ENCODE data around the gene ERG28.

ERG28 gene

DNA sequence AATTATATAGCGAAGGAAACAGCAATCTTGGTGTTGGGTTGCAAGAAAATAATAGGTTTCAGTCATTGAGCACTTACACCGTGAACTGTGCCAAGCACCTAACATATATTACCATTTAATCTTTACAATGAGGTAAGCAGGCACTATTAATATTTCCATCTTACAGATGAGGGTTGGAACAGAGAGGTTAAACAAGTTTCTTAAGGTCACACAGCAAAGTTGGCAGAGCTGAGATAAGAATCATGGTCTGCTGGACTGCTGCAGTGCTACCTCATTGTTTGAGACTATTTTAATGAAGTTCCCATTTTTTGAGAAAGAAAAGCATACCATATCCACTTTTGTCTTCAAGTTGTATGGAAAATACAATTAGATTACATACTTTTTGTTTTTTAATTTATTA lies 1.7 kb downstream of the ERG28 start:
- DNase-seq, result no peak

DNA sequence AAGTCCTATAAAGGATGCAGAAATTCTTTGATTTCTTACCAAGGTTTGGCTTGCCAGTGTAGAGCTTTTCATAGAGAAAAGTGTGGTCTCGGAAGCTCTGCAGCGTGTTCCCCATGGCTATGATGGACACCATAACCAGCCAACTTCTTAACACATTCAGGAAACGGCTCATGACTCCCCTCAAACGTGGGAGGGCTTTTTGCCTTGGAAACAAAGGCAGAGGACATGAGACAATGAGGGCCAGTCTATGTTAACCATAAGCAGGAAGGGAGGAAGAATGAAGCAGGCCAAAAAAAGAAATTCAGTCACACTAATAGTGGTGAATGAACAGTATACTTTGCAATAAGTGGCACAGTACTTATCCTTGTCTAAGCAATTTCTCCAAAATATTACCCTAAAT lies 3.3 kb downstream of the ERG28 start:
- no peak for DNase-seq

GRCh38 chr14:75655235-75655634 lies 5.4 kb downstream of the ERG28 start:
- no peak for DNase-seq

DNA sequence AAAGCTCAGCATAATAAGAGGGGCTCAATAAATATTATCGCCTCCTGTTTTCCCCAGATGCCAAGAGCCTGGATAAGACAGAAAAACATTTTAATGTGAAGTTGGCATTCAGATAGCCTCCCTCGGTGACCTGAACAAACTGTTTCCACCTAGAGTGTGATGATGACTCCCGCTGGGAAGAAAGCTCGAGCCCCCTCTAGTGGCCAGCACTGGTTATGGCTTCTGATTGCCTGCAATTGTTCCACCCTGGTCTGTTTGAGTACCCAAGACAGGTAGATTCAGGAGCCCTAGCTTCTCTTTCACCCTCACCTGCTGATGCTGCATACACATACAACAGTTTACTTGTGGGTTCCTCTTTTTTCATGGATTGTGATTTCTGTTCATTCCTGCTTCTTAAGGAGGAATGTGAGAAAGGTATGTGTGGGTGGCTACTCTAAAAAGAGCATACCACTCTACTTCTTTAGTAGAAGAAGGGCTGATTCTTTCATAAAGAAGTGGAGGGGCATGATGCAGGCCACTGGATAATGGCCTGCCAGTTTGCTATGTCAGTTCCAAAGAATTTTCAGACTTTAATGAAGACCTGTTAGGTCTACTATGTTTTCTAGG lies 6.4 kb downstream of the ERG28 start:
- DNase-seq, result no peak

- DNase-seq, result no peak
These were observed 7.1 kb downstream of the ERG28 start for GRCh38 chr14:75653563-75653962.

DNA sequence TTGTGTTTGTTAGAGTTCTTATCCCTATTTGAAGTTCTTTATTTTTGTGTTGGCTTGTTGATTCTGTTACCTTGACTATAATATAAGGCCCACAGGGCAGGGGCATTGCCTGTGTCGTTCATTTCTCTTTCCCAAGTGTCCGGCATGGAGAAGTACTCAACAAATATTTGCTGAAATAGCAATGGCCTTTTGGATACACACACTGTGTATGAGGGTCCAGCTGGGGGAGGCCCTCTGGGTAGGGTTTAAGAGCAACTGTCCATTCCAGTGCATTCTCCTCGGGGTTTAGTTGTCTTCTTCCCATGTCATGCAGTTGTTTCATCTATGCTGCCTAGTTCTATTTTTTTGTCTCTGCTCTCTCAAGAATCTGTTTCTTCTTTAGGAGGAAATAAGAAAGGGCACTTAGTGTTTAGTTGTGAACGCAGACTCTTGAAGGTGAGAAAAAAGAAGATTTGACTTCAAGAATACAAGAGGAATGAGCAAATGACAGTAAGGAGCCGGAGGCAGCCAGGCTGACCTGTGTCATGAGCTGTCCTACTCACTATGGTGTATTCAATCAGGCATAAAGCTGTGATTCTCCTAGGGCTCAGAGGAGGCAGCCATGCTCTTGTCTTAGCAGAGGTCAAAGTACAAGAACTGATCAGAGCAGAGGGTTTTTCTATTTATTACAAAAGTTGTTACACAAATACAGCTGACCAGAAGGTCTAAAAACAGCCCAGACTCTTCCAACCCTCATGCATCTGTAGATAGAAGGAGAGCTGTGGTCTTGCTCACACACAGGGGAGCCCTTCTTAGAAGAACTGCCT lies 10.2 kb downstream of the ERG28 start:
- no peak for DNase-seq

- no peak for DNase-seq
These were observed 10.9 kb downstream of the ERG28 start for GRCh38 chr14:75649773-75650172.

GRCh38 chr14:75649337-75649736 lies 11.3 kb downstream of the ERG28 start:
- DNase-seq, result no peak

DNA sequence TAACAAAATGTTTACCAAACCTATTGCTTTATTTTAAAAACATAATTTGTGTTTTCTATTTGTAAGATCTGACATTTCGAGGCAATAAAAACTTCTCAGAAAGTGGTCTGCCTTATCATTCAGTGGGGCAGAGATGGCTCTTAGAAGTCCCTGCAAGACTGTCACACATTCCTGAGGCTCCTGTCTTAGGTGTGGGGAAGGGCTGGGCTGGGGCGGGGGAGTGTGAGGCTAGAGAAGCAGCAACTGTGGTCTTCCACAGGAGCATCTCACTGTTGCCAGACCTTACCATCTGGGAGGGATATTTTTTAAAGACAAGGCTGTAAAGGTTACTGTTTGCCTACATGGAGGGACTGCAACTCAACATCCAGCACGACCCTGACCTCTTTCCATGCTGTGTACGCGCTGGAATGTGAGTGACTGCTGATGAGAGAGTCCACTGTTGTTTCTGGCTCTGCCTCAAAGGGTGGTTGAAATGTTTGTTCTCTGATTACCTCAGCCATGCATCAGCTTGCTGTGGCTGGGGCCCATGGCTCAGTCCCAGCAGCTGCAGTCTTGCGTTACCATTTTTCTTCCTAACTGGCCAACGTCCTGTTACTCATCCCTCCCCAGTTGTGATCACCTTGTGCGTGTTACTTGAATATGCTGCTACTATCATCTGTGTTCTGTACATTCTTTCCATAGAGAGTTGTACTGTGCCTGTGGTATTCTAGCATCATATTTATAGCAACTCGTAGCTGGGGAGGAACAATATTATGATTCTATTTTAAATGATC lies 12.4 kb downstream of the ERG28 start:
- DNase-seq, result no peak

GRCh38 chr14:75647640-75648039 lies 13.0 kb downstream of the ERG28 start:
- DNase-seq, result no peak

GRCh38 chr14:75646762-75647161 lies 13.9 kb downstream of the ERG28 start:
- no peak for DNase-seq

GRCh38 chr14:75645056-75645455 lies 15.6 kb downstream of the ERG28 start:
- DNase-seq, result no peak

DNA sequence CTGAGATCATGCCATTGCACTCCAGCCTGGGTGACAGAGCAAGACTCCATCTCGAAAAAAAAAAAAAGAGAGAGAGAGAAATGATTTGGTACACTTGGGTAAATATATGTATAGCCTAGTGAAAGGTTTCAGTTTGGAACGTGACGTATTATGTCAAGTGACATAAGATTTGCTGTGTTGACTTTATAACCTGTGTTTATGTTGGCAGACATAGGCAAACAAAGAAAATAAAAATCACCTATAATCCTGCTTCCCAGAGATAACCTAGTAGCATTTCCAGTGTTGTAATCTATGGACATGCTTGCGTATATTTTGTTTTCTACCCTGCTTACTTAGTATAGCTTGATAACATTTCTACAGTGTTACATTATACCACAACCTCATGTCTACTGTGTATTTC lies 16.7 kb downstream of the ERG28 start:
- DNase-seq, result no peak

GRCh38 chr14:75640876-75641275 lies 19.8 kb downstream of the ERG28 start:
- no peak for DNase-seq

GRCh38 chr14:75636100-75636692 lies 24.5 kb downstream of the ERG28 start:
- DNase-seq, result no peak

DNA sequence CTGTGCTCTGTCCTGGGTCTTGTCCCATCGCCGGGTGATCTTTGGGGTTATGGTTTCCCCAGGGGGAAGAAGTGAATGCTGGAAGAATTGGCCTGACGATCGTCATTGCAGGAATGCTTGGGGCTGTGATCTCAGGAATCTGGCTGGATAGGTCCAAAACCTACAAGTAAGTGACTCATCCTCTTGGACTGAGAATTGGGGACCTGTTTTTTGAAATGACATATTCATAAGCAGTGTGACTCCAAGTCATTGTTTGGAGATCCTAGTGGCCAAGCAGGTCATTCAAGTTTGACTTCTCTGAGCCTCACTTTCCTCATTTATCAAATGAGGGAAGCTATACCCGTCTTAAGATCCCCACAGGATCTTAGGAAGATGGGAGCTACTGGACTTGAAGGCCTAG lies 25.8 kb downstream of the ERG28 start:
- DNase-seq, result no peak

GRCh38 chr14:75631453-75631831 lies 29.2 kb downstream of the ERG28 start:
- DNase-seq, result no peak

- DNase-seq, result no peak
These were observed 29.8 kb downstream of the ERG28 start for GRCh38 chr14:75630695-75631452.

- no peak for DNase-seq
These were observed 31.9 kb downstream of the ERG28 start for GRCh38 chr14:75628816-75629215.

GRCh38 chr14:75627406-75627805 lies 33.3 kb downstream of the ERG28 start:
- no peak for DNase-seq

DNA sequence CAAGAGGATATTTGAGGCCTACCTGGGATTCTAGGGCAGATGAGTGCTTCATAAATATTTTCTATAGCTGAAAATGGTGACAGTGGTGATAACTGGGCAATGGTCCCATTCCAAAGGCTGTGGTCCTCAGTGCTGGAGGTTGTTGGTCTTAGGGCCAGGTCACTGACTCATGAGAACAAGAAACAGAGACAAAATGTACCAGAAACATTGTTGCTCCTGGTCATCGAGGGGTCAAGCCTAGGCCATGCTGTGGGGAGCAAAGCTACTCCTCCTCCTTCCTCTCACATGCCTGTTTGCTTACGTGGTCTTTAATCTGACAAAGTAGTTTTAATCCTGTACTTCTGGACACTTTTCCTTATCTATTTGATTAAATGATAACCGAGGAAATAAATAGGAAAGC lies 33.8 kb downstream of the ERG28 start:
- DNase-seq, result no peak

GRCh38 chr14:75626396-75626795 lies 34.3 kb downstream of the ERG28 start:
- no peak for DNase-seq

DNA sequence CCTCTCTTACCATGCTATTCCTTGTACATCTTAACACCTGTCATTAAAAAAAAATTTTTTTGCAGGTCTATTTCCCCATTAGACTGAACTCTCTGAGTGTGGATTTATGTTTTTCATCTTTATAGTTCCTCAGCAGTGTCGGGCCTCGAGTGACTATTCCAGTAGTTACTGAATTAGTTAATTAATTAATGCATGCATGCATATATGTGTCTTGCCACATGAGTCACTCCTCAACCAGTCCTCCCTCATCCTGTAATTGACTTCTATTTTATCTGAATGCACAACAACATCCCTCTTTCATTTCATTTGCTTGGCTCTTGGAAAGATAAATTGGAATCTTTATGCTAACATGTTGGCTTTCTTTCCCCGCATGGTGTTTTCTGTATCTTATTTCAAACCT lies 35.6 kb downstream of the ERG28 start:
- no peak for DNase-seq
